CD4-positive, alpha-beta memory T cell (primary cell): ENCODE measurements around the gene AVL9. TPM values are rescaled to one million over a fixed set of nuclear protein-coding genes. Genes with fewer than 3 reads are reported as not detected.
A peak's percentile ranks its signal among the peaks of the same experiment; 100 is the strongest.
"Not testable (repeated sequence)": the region's sequence is repeated elsewhere in the genome, so short reads cannot be mapped to it uniquely, and the experiment has no call there.

Source experiments
- CTCF ChIA-PET: fragments of 350-600 bp; sonication (Branson Sonifier 250); formaldehyde crosslinking; loops from one replicate; lab custom pipeline; 2021; ENCODE audit warnings: inconsistent platforms; ENCODE audit not compliant: partially characterized antibody; lab: Charles Lee
- POLR2A ChIA-PET: fragments of 350-600 bp; sonication (Branson Sonifier 250); formaldehyde crosslinking; loops from one replicate; lab custom pipeline; 2021; ENCODE audit not compliant: partially characterized antibody; lab: Charles Lee
- DNase-seq, 5 donors: peaks; one replicate each; pipeline versions ENCODE4 v3.0.0 to v3.0.0-alpha.2; 2020 to 2022; ENCODE audit warnings: mixed read lengths in 1 of 5
- H3K27ac ChIP-seq: one replicate; pipeline ENCODE4 v1.7.0; 2013; ENCODE audit warnings: low read depth, low read length
- H3K27me3 ChIP-seq: 2 replicates; pipeline ENCODE4 v1.7.0; 2013; ENCODE audit warnings: mild to moderate bottlenecking, low read length, moderate library complexity; ENCODE audit not compliant: insufficient read depth
- H3K36me3 ChIP-seq: 2 replicates; pipeline ENCODE4 v1.7.0; 2013; ENCODE audit warnings: mild to moderate bottlenecking, low read length, moderate library complexity; ENCODE audit not compliant: insufficient read depth
- H3K4me1 ChIP-seq: 2 replicates; pipeline ENCODE4 v1.7.0; 2013; ENCODE audit warnings: mild to moderate bottlenecking, low read length, moderate library complexity; ENCODE audit not compliant: insufficient read depth
- H3K4me3 ChIP-seq, 2 donors: one replicate each; pipeline ENCODE4 v1.7.0; 2013; ENCODE audit warnings: low read length in 2 of 2, mild to moderate bottlenecking in 1 of 2
- H3K9me3 ChIP-seq, 2 donors: one replicate each; pipeline ENCODE4 v1.7.0; 2013; ENCODE audit warnings: low read length in 2 of 2, control low read depth in 1 of 2; ENCODE audit not compliant: control insufficient read depth in 1 of 2
- H3K27ac Mint-ChIP-seq, 7 donors: one replicate each; pipeline ENCODE4 v1.8.0; 2020 to 2021; ENCODE audit warnings: mixed read lengths in 7 of 7, mild to moderate bottlenecking in 6 of 7, inconsistent platforms in 3 of 7, moderate library complexity in 3 of 7
- H3K27me3 Mint-ChIP-seq, 2 donors: one replicate each; pipeline ENCODE4 v1.8.0; 2020 to 2021; ENCODE audit warnings: mixed read lengths in 2 of 2
- H3K36me3 Mint-ChIP-seq, 2 donors: one replicate each; pipeline ENCODE4 v1.8.0; 2020 to 2021; ENCODE audit warnings: mixed read lengths in 2 of 2, inconsistent platforms in 1 of 2, mild to moderate bottlenecking in 1 of 2
- H3K4me1 Mint-ChIP-seq, 4 donors: one replicate each; pipeline ENCODE4 v1.8.0; 2020 to 2021; ENCODE audit warnings: mixed read lengths in 4 of 4, mild to moderate bottlenecking in 1 of 4
- H3K4me3 Mint-ChIP-seq, 8 donors: one replicate each; pipeline ENCODE4 v1.8.0; 2020 to 2021; ENCODE audit warnings: mixed read lengths in 8 of 8, mild to moderate bottlenecking in 7 of 8, moderate library complexity in 6 of 8, inconsistent platforms in 3 of 8
- H3K9me3 Mint-ChIP-seq, 8 donors: one replicate each; pipeline ENCODE4 v1.8.0; 2020 to 2021; ENCODE audit warnings: mixed read lengths in 8 of 8, mild to moderate bottlenecking in 5 of 8, inconsistent platforms in 3 of 8, moderate library complexity in 1 of 8
- intact Hi-C: fragments of 100-400 bp; cut with micrococcal nuclease; formaldehyde crosslinking; loops from one replicate; pipeline ENCODE4 v1.15.1; 2023
- polyA plus RNA-seq, 2 donors: library from polyadenylated mRNA; unstranded; fragments of 300-500 nt; fragmentation: Illumina TruSeq; gene quantifications; one replicate each; pipeline ENCODE4 v1.2.3, GENCODE V29; 2021
- total RNA-seq, 2 experiments: library from RNA; stranded (reverse); gene quantifications; one replicate each; pipeline ENCODE4 v1.2.3, GENCODE V29; 2021

Gene AVL9
- total and polyA plus RNA-seq, 4 experiments from 2014 or later = 9.0 to 40.6 (median 26.4) TPM

DNA sequence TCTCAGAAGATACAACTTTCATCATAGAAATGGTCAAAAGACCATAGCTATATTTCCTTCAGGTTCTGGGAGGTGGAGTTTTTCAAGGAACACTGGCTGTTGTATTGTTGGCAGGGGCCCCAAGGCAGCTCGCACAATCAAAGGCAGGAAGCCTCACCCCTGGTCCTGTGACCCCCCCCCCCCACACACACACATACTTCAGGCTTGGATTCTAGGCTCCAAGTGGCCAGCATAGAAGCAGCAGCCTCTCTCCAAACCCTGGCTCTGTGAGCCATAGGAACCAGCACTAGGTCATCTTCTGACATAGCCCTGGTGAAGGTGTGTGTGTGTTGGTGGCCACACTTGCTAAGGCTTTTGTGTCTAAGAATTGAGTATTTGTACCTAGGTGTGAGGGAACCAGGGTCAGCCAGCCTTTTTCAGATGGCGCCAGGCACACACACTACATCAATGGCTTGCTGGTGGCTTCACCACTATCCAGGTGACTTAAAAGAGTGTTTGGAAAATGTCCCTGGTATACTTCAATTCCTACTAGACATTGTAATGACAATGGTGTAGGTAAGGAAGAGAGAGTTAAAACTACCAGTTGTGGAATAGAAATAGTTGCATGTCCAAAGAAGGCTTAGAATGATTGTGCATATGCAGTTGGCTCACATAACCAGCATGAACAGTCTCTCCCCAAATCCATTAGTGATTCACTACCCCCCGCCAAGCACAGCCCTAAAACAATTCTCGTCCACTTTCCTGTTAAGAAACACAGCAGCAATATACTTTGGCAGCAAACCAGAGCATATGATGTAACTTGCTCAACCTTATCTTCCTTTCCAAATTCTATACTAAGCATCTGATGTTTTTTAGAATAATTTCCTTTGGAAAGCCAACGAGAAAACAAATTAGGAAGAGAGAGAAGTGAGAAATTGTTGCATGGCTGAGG lies 91.3 kb downstream of the AVL9 start:
- H3K27ac ChIP-seq = no peak overlapping the region
- POLR2A ChIA-PET = no interaction called here
- CTCF ChIA-PET = no interaction called here

DNA sequence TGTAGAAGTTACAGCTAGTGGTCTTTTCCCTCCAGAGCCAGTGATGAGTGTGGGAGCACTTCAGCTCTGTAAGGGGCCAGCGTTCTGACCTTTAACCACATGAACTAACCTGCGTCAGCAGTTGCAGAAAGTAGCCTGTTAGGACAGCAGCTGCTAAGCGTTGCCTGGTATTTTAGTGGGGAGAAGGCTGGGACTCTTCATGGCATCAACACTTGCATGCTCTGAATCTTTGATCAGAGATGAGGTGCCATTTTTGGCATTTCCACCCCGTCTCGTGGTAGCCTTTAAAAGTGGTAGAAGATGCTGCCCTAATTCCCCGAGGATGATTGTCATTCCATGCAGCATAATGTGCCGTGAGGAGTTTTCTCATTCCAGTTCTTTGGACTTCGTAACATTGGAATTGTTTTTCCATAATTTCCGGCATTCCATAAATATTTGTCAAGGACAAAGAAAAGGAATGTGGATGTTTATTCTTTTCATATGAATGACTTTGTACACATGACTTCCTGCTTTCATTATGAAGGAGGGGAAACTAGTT lies 92.2 kb downstream of the AVL9 start:
- ChIA-PET CTCF (no interaction called here), POLR2A (no interaction called here)
- Mint-ChIP-seq H3K4me1 (peaks cover 0 to 5% (median 3%) of the 10 kb centered on the region in 4 donors), H3K36me3 (peaks cover 16 to 36% of the 10 kb centered on the region in 2 donors), H3K9me3 (no peaks in the 10 kb centered on the region), H3K27ac (peak overlapping the region in 5 of 7 donors; percentile 2 to 68 (median 38)), H3K4me3 (no peak overlapping the region), H3K27me3 (no peaks in the 10 kb centered on the region)
- Histone ChIP-seq H3K9me3 (no peaks in the 10 kb centered on the region), H3K27ac (no peak overlapping the region), H3K4me1 (no peaks in the 10 kb centered on the region), H3K4me3 (no peak overlapping the region), H3K27me3 (no peaks in the 10 kb centered on the region), H3K36me3 (peaks cover 22% of the 10 kb centered on the region)
- no peak for DNase-seq
- intact Hi-C loops = no loop called here

More for the DNA sequence above, 91.3 kb downstream of the AVL9 start:
- no peaks in the 10 kb centered on the region for H3K9me3 Mint-ChIP-seq
- H3K4me3 ChIP-seq = no peak overlapping the region
- peak overlapping the region in 4 of 7 donors; percentile 2 to 37 (median 22) for H3K27ac Mint-ChIP-seq
- no peaks in the 10 kb centered on the region for H3K9me3 ChIP-seq
- H3K4me1 Mint-ChIP-seq = peaks cover 0 to 5% (median 3%) of the 10 kb centered on the region in 4 donors
- peaks cover 22% of the 10 kb centered on the region for H3K36me3 ChIP-seq
- intact Hi-C loops = no loop called here
- H3K36me3 Mint-ChIP-seq = peaks cover 19 to 41% of the 10 kb centered on the region in 2 donors
- H3K4me3 Mint-ChIP-seq = no peak overlapping the region
- DNase-seq = no peak
- no peaks in the 10 kb centered on the region for H3K27me3 Mint-ChIP-seq
- H3K27me3 ChIP-seq = no peaks in the 10 kb centered on the region
- H3K4me1 ChIP-seq = no peaks in the 10 kb centered on the region

DNA sequence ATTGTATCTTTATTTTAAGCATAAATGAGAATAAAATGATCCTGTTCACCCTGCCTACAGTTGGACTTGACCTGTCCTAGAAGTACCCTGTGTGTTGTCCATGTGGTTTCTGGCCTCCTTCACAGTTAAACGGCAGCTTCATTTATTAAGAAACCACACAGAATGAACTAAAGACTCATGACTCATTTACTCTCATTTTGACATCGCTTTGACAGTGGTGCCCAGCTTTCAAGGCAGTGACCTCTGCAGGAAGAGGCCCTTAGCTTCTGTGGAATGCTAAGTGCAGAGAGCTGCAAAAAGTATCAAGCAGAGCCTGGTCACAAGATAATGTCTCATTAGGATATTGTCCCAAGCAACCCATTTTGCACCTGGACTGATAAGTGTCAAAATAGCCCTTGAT lies 93.4 kb downstream of the AVL9 start:
- peaks cover 15% of the 10 kb centered on the region for H3K36me3 ChIP-seq
- H3K9me3 Mint-ChIP-seq = no peaks in the 10 kb centered on the region
- H3K9me3 ChIP-seq = no peaks in the 10 kb centered on the region
- H3K27ac ChIP-seq = no peak overlapping the region
- H3K27me3 ChIP-seq = no peaks in the 10 kb centered on the region
- H3K4me1 ChIP-seq = no peaks in the 10 kb centered on the region
- H3K4me3 Mint-ChIP-seq = no peak overlapping the region
- no peak overlapping the region for H3K4me3 ChIP-seq
- ChIA-PET CTCF (interaction anchor here (0.6 kb wide), 1 partner anchor 8 kb away, joined by 3 read pairs; no protein-coding TSS in a partner anchor), POLR2A (no interaction called here)
- H3K27me3 Mint-ChIP-seq = no peaks in the 10 kb centered on the region
- H3K36me3 Mint-ChIP-seq = peaks cover 12 to 27% of the 10 kb centered on the region in 2 donors
- peaks cover 0 to 5% (median 3%) of the 10 kb centered on the region in 4 donors for H3K4me1 Mint-ChIP-seq
- intact Hi-C loops = no loop called here
- DNase-seq = no peak
- H3K27ac Mint-ChIP-seq = peak overlapping the region in 5 of 7 donors; percentile 19 to 57 (median 39)

DNA sequence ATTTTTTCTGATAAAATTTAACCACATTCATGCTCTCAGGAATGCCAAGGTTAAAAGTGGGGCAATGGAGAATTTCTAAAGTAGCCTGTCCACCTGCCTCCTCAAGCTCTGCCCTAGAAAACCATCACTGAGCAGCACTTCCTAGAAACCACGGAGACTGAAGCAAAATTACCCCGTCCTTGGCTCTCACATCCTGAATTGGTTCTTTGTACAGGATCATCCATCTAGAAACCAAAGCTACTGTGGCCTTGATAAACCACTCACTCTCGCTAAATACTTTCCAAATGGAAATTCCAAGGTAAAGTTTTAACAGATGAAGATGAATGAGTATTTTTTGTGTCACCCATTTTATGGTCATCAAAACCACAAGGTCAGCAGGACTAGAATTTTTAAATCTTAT lies 96.6 kb downstream of the AVL9 start:
- peaks cover 2 to 7% of the 10 kb centered on the region in 2 donors for H3K27me3 Mint-ChIP-seq

DNA sequence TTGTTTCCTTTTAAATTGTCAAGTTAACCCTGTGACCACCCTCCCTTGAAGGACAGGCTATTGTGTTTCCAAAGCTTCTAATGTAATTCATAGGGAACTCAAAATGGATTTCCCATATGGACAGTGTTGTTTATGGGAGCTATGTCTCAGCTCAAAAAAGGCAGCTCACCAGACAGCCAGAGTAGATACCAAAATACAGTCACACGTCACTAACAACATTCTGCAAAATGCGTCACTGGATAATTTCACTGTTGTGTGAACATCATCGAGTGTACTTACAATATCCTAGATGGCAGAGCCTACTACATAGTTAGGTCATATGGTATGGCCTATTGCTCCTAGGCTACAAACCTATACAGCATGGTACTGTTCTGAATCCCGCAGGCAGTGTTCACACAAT lies 97.4 kb downstream of the AVL9 start:
- Histone ChIP-seq H3K9me3 (no peaks in the 10 kb centered on the region), H3K36me3 (no peaks in the 10 kb centered on the region), H3K27me3 (no peaks in the 10 kb centered on the region), H3K4me1 (no peaks in the 10 kb centered on the region), H3K27ac (no peak overlapping the region), H3K4me3 (no peak overlapping the region)
- POLR2A ChIA-PET = no interaction called here
- Mint-ChIP-seq H3K27me3 (peaks cover 2 to 8% of the 10 kb centered on the region in 2 donors), H3K4me1 (no peaks in the 10 kb centered on the region), H3K27ac (no peak overlapping the region), H3K9me3 (peaks cover 0 to 3% (median 2%) of the 10 kb centered on the region in 8 donors), H3K36me3 (peaks cover 0 to 3% of the 10 kb centered on the region in 2 donors), H3K4me3 (no peak overlapping the region)
- intact Hi-C loops = no loop called here
- CTCF ChIA-PET = no interaction called here
- no peak for DNase-seq

More for the DNA sequence above, 96.6 kb downstream of the AVL9 start:
- ChIA-PET CTCF (no interaction called here), POLR2A (no interaction called here)
- H3K27ac Mint-ChIP-seq = no peak overlapping the region
- DNase-seq = no peak
- H3K4me1 ChIP-seq = no peaks in the 10 kb centered on the region
- H3K9me3 Mint-ChIP-seq = peaks cover 0 to 1% (median 0%) of the 10 kb centered on the region in 8 donors
- peaks cover 0 to 3% (median under 1%) of the 10 kb centered on the region in 4 donors for H3K4me1 Mint-ChIP-seq
- intact Hi-C loops = no loop called here
- H3K36me3 Mint-ChIP-seq = peaks cover under 1 to 4% of the 10 kb centered on the region in 2 donors
- no peak overlapping the region for H3K4me3 Mint-ChIP-seq
- no peaks in the 10 kb centered on the region for H3K9me3 ChIP-seq
- no peaks in the 10 kb centered on the region for H3K36me3 ChIP-seq
- H3K4me3 ChIP-seq = no peak overlapping the region
- no peaks in the 10 kb centered on the region for H3K27me3 ChIP-seq
- no peak overlapping the region for H3K27ac ChIP-seq

DNA sequence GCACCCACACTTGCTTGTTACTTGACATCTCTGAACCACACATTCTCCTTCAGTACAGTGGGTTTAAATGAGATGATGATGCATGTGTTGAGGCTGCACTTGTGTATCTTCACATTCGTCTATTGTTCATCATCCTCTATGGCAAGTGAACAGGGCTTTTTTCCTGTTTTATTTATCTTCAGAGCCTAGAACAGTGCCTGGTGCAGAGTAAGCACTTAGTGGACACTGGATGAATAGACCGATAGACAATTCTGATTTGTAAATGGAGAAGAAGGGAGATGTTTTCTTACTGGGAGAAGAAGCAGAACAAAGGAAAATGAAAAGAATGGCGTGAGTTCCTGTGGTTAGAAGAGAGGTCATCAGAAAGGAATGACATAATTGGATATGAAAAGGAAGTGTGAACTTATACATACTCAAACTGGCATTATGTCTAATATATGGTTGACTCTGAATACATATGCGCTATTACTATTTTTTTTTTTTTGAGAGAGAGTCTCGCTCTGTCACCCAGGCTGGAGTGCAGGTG lies 99.7 kb downstream of the AVL9 start:
- no peak overlapping the region for H3K4me3 ChIP-seq
- H3K36me3 ChIP-seq = no peaks in the 10 kb centered on the region
- Mint-ChIP-seq H3K27me3 (peaks cover 2 to 8% of the 10 kb centered on the region in 2 donors), H3K9me3 (peaks cover 0 to 11% (median 7%) of the 10 kb centered on the region in 8 donors), H3K27ac (no peak overlapping the region), H3K4me1 (no peaks in the 10 kb centered on the region), H3K4me3 (no peak overlapping the region), H3K36me3 (no peaks in the 10 kb centered on the region)
- no peak overlapping the region for H3K27ac ChIP-seq
- no peaks in the 10 kb centered on the region for H3K9me3 ChIP-seq
- ChIA-PET POLR2A (no interaction called here), CTCF (no interaction called here)
- no peaks in the 10 kb centered on the region for H3K4me1 ChIP-seq
- no peak for DNase-seq
- H3K27me3 ChIP-seq = no peaks in the 10 kb centered on the region
- intact Hi-C loops = no loop called here

DNA sequence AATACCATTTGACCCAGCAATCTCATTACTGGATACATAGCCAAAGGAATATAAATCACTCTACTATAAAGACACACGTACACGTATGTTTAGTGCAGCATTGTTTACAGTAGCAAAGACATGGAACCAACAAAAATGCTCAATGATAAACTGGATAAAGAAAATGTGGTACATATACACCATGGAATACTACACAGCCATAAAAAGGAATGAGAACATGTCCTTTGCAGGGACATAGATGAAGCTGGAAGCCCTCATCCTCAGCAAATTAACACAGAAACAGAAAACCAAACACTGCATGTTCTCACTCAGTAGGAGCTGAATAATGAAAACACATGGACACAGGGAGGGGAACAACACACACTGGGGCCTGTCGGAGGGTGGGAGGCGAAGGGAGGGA lies 105.9 kb downstream of the AVL9 start:
- intact Hi-C loops, POLR2A ChIA-PET, H3K27me3 ChIP-seq, DNase-seq, CTCF ChIA-PET, H3K27ac ChIP-seq, H3K27ac Mint-ChIP-seq, H3K27me3 Mint-ChIP-seq, H3K4me3 Mint-ChIP-seq, H3K4me1 Mint-ChIP-seq, H3K36me3 ChIP-seq, H3K36me3 Mint-ChIP-seq, H3K4me1 ChIP-seq, H3K9me3 ChIP-seq, H3K4me3 ChIP-seq: not testable (repeated sequence)
- H3K9me3 Mint-ChIP-seq = peaks cover 5 to 41% (median 26%) of the 10 kb centered on the region in 8 donors
